IMR-90 (cell line): ENCODE data around the gene RAB40C. TPM values are rescaled to one million over a fixed set of nuclear protein-coding genes. Genes with fewer than 3 reads are reported as not detected.

Experiments used
- ATAC-seq: fragments of 200-7000 bp; cut with Tn5 transposase; 2 replicates; pipeline ENCODE4 v1.9.1; 2020; ENCODE audit warnings: low read depth, mild to moderate bottlenecking, moderate library complexity
- BruUV-seq: library from RNA; stranded (reverse); fragments of 400-500 nt; replicated peaks from 2 replicates; lab custom pipeline; 2021; lab: Mats Ljungman, UMichigan
- CTCF ChIA-PET: fragments of 300-600 bp; formaldehyde crosslinking; extraction: SDS; loops from one replicate; lab custom pipeline; 2021; ENCODE audit warnings: antibody characterized with exemption; lab: Yijun Ruan, JAX
- POLR2A ChIA-PET: fragments of 300-600 bp; sonication (Branson Sonifier 250); formaldehyde crosslinking; loops from one replicate; lab custom pipeline; 2022; ENCODE audit warnings: antibody characterized with exemption; ENCODE audit not compliant: unreplicated experiment; lab: Charles Lee
- DNase-seq: peaks from one replicate; pipeline ENCODE4 v3.0.0; 2013
- H2AFZ ChIP-seq: replicated peaks from 2 replicates; pipeline ENCODE3; 2013; ENCODE audit warnings: low read length, mild to moderate bottlenecking; ENCODE audit not compliant: poor library complexity
- H2AK5ac ChIP-seq: 2 replicates; pipeline ENCODE4 v1.6.1; 2013; ENCODE audit warnings: low read depth, low read length, inconsistent platforms
- H2AK9ac ChIP-seq: replicated peaks from 2 replicates; pipeline ENCODE3; 2013; ENCODE audit warnings: mild to moderate bottlenecking, low read depth, low read length, moderate library complexity; ENCODE audit not compliant: poor library complexity
- H2BK120ac ChIP-seq: 2 replicates; pipeline ENCODE4 v1.6.1; 2013; ENCODE audit warnings: low read depth, low read length, inconsistent platforms
- H2BK15ac ChIP-seq: 3 replicates; pipeline ENCODE4 v1.6.1; 2013; ENCODE audit warnings: low read depth, low read length, inconsistent platforms
- H2BK20ac ChIP-seq: 2 replicates; pipeline ENCODE4 v1.6.1; 2013; ENCODE audit warnings: low read depth, mild to moderate bottlenecking, inconsistent platforms, low read length, moderate library complexity
- H2BK5ac ChIP-seq: 2 replicates; pipeline ENCODE4 v1.6.1; 2013; ENCODE audit warnings: mild to moderate bottlenecking, low read depth, low read length, inconsistent platforms; ENCODE audit not compliant: poor library complexity, severe bottlenecking
- H3K14ac ChIP-seq: replicated peaks from 2 replicates; pipeline ENCODE4 v1.6.1; 2013; ENCODE audit warnings: low read depth, low read length, inconsistent platforms
- H3K18ac ChIP-seq: 2 replicates; pipeline ENCODE4 v1.6.1; 2013; ENCODE audit warnings: low read depth, low read length, control low read depth
- H3K23ac ChIP-seq: 2 replicates; pipeline ENCODE4 v1.6.1; 2013; ENCODE audit warnings: low read depth, low read length, inconsistent platforms
- H3K27ac ChIP-seq: 2 replicates; pipeline ENCODE4 v1.5.1; 2013; ENCODE audit warnings: mild to moderate bottlenecking, control low read depth, low read length; ENCODE audit not compliant: insufficient read depth
- H3K27me3 ChIP-seq: 2 replicates; pipeline ENCODE4 v1.6.1; 2013; ENCODE audit warnings: low read length; ENCODE audit not compliant: control insufficient read depth, insufficient read depth
- H3K36me3 ChIP-seq: 2 replicates; pipeline ENCODE4 v1.6.1; 2013; ENCODE audit warnings: low read length, mixed read lengths; ENCODE audit not compliant: control insufficient read depth, insufficient read depth
- H3K4ac ChIP-seq: 2 replicates; pipeline ENCODE4 v1.6.1; 2013; ENCODE audit warnings: low read depth, low read length, inconsistent platforms
- H3K4me1 ChIP-seq: 2 replicates; pipeline ENCODE4 v1.6.1; 2013; ENCODE audit warnings: low read length, mixed read lengths; ENCODE audit not compliant: control insufficient read depth, insufficient read depth
- H3K4me2 ChIP-seq: 2 replicates; pipeline ENCODE4 v1.6.1; 2013; ENCODE audit warnings: low read depth, mild to moderate bottlenecking, control low read depth, low read length, moderate library complexity
- H3K4me3 ChIP-seq: 2 replicates; pipeline ENCODE4 v1.5.1; 2013; ENCODE audit warnings: low read depth, mild to moderate bottlenecking, control low read depth, low read length, moderate library complexity; ENCODE audit not compliant: insufficient read depth
- H3K56ac ChIP-seq: 2 replicates; pipeline ENCODE4 v1.6.1; 2013; ENCODE audit warnings: low read length, inconsistent platforms; ENCODE audit not compliant: insufficient read depth; ENCODE audit errors: extremely low read depth
- H3K79me1 ChIP-seq, 2 experiments: 2 replicates each; pipeline ENCODE4 v1.6.1; 2013; ENCODE audit warnings: low read length in 2 of 2, inconsistent platforms in 1 of 2, low read depth in 1 of 2
- H3K9ac ChIP-seq: 2 replicates; pipeline ENCODE4 v1.6.1; 2013; ENCODE audit warnings: low read depth, low read length, control low read depth
- H3K9me1 ChIP-seq: 2 replicates; pipeline ENCODE4 v1.6.1; 2013; ENCODE audit warnings: low read length, inconsistent platforms; ENCODE audit not compliant: insufficient read depth
- H3K9me3 ChIP-seq: 2 replicates; pipeline ENCODE4 v1.6.1; 2013; ENCODE audit warnings: low read length; ENCODE audit not compliant: control insufficient read depth, insufficient read depth
- H4K20me1 ChIP-seq: 2 replicates; pipeline ENCODE4 v1.6.1; 2013; ENCODE audit warnings: low read length, inconsistent platforms; ENCODE audit not compliant: insufficient read depth
- H4K5ac ChIP-seq: 2 replicates; pipeline ENCODE4 v1.6.1; 2013; ENCODE audit warnings: mild to moderate bottlenecking, low read depth, low read length, control low read depth
- H4K8ac ChIP-seq, 2 experiments: 2 replicates each; pipeline ENCODE4 v1.6.1; 2013; ENCODE audit warnings: low read depth in 2 of 2, low read length in 2 of 2, control low read depth in 1 of 2, inconsistent platforms in 1 of 2
- H4K91ac ChIP-seq: 2 replicates; pipeline ENCODE4 v1.6.1; 2013; ENCODE audit warnings: low read depth, low read length, inconsistent platforms; ENCODE audit not compliant: insufficient read depth
- BHLHE40 ChIP-seq: fragments of 150-350 bp; IDR thresholded peaks from 2 replicates; pipeline ENCODE4 v1.6.1; 2016; ENCODE audit warnings: mild to moderate bottlenecking, low read depth, low read length
- CEBPB ChIP-seq: IDR thresholded peaks from 2 replicates; pipeline ENCODE4 v1.6.1; 2012; ENCODE audit warnings: low read depth, low read length, improper control_type of control experiment
- CHD1 ChIP-seq: IDR thresholded peaks from 2 replicates; pipeline ENCODE4 v1.6.1; 2012; ENCODE audit warnings: low read depth, low read length, improper control_type of control experiment
- FOS ChIP-seq: fragments of 150-350 bp; IDR thresholded peaks from 2 replicates; pipeline ENCODE4 v1.6.1; 2016; ENCODE audit warnings: low read depth, low read length
- NFE2L2 ChIP-seq: fragments of 150-350 bp; IDR thresholded peaks from 2 replicates; pipeline ENCODE4 v1.6.1; 2016; ENCODE audit warnings: low read depth, mild to moderate bottlenecking, low read length
- RCOR1 ChIP-seq: IDR thresholded peaks from 2 replicates; pipeline ENCODE4 v1.6.1; 2012; ENCODE audit warnings: mild to moderate bottlenecking, low read length, improper control_type of control experiment; ENCODE audit not compliant: insufficient replicate concordance
- WGBS, 2 experiments: methylation state at CpG; one replicate each; pipeline versions ENCODE4 v1.1.5 to v1.1.7; 2013; ENCODE audit warnings: missing lambda C conversion rate in 2 of 2; ENCODE audit not compliant: insufficient read length in 1 of 2; ENCODE audit errors: extremely low coverage in 2 of 2; 5-methylcytosine and 5-hydroxymethylcytosine counted together
- dilution Hi-C: fragments of 300-500 bp; cut with HindIII; formaldehyde crosslinking; loops from one replicate; pipeline ENCODE4 v1.14.3; 2018; ENCODE audit warnings: low sequenced_read_pairs; ENCODE audit not compliant: unreplicated experiment
- in situ Hi-C: fragments of 300-500 bp; cut with MboI; formaldehyde crosslinking; loops from 3 replicates; pipeline ENCODE4 v1.14.3; 2019; ENCODE audit warnings: low sequenced_read_pairs, inconsistent platforms, mixed read lengths
- intact Hi-C: fragments of 100-400 bp; cut with micrococcal nuclease; formaldehyde crosslinking; loops from 2 replicates; pipeline ENCODE4 v1.10.0; 2022
- polyA plus RNA-seq, 3 experiments: library from polyadenylated mRNA; depleted of rRNA; stranded (reverse); fragments of >200 nt; gene quantifications; 2 replicates each; pipeline ENCODE4 v1.2.3, GENCODE V29; 2012; ENCODE audit warnings: low replicate concordance in 1 of 3
- total RNA-seq: library from RNA; depleted of rRNA; stranded (reverse); fragments of >200 nt; gene quantifications from 2 replicates; pipeline ENCODE4 v1.2.3, GENCODE V29; 2012

RAB40C gene
- total and polyA plus RNA-seq, 2 of the 4 experiments (the other 2 are of a cell fraction) = 6.8 to 13.7 TPM

GRCh38 chr16:638836-639235 lies 49.0 kb downstream of the RAB40C start:
- in situ Hi-C loops (no loop called here), intact Hi-C loops (loop anchor here (5.0 kb wide), 1 partner anchor 112 kb away; the partner anchor contains the start of gene CAPN15), dilution Hi-C loops (no loop called here)
- Histone ChIP-seq H3K23ac (no peak overlapping the region), H3K4ac (no peak overlapping the region), H3K4me1 (peaks cover 19% of the 10 kb centered on the region), H4K20me1 (peaks cover 4% of the 10 kb centered on the region), H2BK20ac (no peak overlapping the region), H4K5ac (no peak overlapping the region), H2AFZ (no peak overlapping the region), H3K27ac (no peak overlapping the region), H4K91ac (no peak overlapping the region), H3K4me2 (no peak overlapping the region), H3K36me3 (peaks cover 5% of the 10 kb centered on the region; the same call in 1 of the 2 replicates), H3K27me3 (no peaks in the 10 kb centered on the region), H3K18ac (no peak overlapping the region), H2AK5ac (no peak overlapping the region), H3K9ac (no peak overlapping the region), H4K8ac (no peak overlapping the region), H3K14ac (no peak overlapping the region), H2AK9ac (no peak overlapping the region), H3K56ac (no peak overlapping the region), H2BK5ac (no peak overlapping the region), H2BK120ac (no peak overlapping the region), H3K79me1 (peaks cover 3 to 35% of the 10 kb centered on the region in 2 experiments; a peak in 2 of 4 replicates), H3K4me3 (no peak overlapping the region), H2BK15ac (no peak overlapping the region), H3K9me3 (no peaks in the 10 kb centered on the region), H3K9me1 (peaks cover 8% of the 10 kb centered on the region; the same call in 1 of the 2 replicates)
- no TSS peak for BruUV-seq
- no peak for TF ChIP-seq NFE2L2
- no peak for TF ChIP-seq BHLHE40
- no peak for TF ChIP-seq CEBPB
- TF ChIP-seq FOS = no peak
- no peak for TF ChIP-seq CHD1
- no peak for TF ChIP-seq RCOR1
- POLR2A ChIA-PET = no interaction called here
- DNase-seq (no peak), ATAC-seq (no peak)
- CTCF ChIA-PET = no interaction called here
- 60% methylated on average over 2 of the region's 9 CpGs; no CpG with 5 or more reads in 1 of the 2 experiments for WGBS, 2 experiments
